M059J (cell line): ENCODE results near the gene GSTO2. TPM values are rescaled to one million over a fixed set of nuclear protein-coding genes. Genes with fewer than 3 reads are reported as not detected.

ENCODE experiments used
- DNase-seq: peaks from one replicate; pipeline ENCODE4 v3.0.0-alpha.2; 2012; ENCODE audit warnings: low read depth
- total RNA-seq: library from RNA; depleted of rRNA; stranded (reverse); fragments of >200 nt; shearing (Covaris generic); gene quantifications from 2 replicates; pipeline ENCODE4 v1.2.3, GENCODE V29; 2014

Gene GSTO2
- total RNA-seq, 1 experiment from 2014 or later: 0.17 TPM

DNA sequence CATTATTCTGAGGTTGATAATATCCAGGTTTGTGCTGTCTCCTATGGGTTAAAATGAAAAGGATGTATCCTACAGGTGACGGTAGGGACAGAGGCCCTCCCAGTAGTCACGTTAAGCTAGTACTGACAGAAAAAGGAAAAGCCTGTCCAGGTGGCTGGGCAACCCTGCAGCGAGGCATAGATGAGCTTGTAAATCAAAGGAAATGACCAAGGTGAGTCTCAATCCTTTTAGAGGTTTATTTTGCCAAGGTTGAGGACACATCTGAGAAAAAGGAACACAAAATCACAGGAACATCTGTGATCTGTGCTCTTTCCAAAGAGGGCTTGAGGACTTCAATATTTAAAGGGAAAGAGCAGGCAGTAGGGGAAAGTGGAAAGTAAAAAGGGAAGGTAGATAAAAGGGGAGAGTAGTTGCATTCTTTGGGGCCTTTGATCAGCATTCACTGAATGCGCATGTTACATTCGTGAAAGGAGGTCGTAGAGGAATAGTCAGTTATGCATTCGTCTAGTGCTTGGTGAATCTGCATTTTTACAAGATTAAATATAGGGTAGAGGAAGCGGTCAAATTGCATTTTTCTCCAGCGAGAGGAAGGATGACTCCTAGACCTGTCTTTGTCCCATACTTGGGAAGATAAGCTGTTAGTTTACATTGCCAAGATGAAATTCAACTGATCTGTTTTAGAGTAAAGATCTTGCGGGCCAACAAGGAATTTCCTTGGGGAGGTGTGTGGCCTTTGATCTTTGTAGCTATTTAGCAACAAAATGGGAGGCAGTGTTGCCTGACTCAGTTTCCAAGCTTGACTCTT lies 15.2 kb upstream of the GSTO2 start:
- no peak for DNase-seq

- peak; percentile 78 for DNase-seq
These were observed 14.3 kb upstream of the GSTO2 start, which contains the start of gene GSTO1 for GRCh38 chr10:104254493-104255310. GSTO1 (plus strand) TSS chr10:104254892; CDS start chr10:104254929, 37 bp downstream.

DNA sequence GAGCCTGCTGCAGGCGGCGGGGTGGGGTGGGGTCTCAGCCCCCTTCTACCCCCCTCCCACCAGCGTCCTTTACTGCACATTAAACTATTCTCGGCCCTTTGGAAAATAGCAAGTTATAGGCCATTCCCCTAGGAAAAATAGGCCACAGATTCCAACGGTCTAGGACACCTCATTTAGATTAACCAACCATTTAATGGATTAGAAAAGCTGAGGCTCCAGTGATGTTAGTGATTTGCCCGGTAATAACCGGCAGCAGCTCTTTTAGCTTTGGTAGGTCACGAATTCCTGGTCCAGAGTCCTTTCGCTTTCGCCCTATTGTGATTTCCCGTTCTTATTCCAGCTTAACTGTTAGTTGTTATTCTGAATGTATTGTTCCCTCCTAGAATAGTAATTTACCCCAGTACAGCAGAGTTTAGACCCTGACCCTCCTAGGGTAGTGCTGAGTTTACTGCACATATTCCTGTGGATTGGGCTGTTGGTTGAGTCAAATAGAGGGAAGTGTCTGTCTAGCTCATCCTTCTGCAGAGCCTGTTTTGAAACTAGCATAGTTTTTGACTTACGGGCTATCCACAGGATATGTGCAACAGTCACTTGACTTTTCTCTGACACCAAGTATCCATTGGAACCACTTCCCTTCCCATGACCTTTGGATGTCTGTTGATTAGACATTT lies 13.5 kb upstream of the GSTO2 start:
- peak; percentile 69 for DNase-seq

- DNase-seq: peak; percentile 24
These were observed 12.5 kb upstream of the GSTO2 start for GRCh38 chr10:104256335-104256961.

- DNase-seq: no peak
These were observed 11.7 kb upstream of the GSTO2 start for GRCh38 chr10:104257235-104257634.

- DNase-seq: no peak
These were observed 10.8 kb upstream of the GSTO2 start for GRCh38 chr10:104258209-104258608.

DNA sequence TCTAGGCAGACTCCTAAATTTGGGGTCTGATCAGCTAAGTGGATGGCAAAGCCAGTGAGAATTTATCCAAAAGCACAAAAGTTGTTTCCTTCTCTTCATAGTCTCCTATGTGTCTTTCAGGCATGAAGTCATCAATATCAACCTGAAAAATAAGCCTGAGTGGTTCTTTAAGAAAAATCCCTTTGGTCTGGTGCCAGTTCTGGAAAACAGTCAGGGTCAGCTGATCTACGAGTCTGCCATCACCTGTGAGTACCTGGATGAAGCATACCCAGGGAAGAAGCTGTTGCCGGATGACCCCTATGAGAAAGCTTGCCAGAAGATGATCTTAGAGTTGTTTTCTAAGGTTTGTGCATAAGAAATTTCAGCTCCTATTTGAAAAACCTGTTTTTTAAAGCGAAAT lies 9.5 kb upstream of the GSTO2 start:
- no peak for DNase-seq

DNA sequence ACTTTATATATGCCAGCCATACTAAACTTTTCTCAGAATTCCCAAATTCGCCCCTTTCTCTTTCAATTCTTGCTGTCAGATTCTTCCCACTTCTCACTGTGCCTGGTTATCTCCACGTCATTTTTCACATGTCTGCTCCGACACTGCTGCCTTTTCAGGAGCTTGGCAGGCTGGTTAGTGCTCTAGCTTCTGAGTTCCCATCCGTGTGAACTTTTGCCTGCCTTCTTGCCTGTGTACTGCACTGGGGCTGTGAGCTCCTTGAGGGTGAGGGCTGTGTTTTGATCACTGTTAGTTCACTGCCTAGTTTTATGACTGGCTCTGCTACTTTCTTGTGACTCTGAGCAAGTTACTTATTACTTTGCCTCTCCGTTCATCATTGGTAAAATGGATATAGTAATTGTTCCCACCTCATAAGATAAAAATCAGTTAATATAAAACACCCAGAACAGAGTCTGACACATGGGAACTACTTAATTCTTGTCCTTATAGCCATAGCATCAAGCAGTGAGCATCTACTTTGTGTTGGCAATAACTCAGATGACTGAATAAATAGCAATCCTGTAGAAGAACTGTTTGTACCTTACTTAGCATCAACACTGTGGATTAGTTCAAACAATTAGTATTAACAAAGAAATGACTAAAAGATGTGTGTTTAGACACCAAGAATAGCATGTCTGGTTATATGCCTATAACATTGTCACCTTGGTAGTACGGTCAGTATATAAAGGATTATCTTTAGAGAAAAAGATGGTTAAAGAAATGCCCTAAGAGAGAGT lies 8.8 kb upstream of the GSTO2 start:
- no peak for DNase-seq

DNA sequence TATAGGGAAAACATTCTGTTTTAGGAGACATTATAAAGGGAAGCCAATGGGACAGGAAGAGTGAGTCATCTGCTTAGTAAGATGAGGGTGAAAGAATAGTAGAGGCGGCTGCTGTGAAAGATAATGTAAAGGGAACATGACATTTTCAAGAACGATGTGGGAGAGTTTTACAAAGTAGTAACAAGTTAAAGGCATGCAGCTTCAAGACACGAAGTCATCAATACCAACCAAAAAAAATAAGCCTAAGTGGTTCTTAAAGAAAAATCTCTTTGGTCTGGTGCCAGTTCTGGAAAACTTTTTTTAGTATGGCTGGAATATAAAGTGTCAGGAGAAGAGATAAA lies 8.2 kb upstream of the GSTO2 start:
- DNase-seq: peak; percentile 55

DNA sequence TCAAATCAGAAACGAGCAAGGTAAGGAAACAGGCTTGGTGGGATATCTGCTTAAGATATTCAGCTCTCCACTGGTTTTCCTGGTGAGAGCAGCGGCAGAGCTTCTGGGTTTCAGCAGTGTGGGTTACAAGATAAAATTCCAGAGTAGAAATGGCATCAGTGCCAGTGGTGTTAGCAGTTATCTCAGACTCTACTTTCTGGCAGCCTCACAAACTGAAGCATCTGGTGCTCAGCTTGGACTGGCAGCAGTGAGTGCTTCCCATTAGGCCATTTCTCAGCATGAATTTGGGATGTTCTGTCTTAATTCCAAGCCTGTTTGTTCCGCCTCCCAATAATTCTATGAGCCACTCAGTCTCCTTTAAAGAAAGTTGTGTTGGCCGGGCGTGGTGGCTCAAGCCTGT lies 6.9 kb upstream of the GSTO2 start:
- no peak for DNase-seq

DNA sequence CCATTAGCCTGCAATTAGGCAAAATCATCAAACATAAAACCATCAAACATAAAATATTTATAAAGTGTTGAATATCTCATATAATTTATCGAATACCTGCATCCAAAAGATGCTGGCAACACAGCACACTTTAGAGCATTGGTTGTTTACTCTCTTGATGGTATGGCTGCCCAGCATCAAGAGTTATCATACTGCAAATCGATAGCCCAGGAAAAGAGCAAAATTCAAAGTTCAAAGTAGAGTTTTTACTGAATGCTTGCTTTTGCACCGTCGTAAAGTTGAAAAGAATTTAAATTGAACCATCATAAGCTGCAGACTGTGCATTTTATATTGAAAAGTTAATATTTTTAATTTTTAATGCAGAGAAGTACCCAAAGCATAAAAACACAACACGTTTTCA lies 4.2 kb upstream of the GSTO2 start:
- DNase-seq: no peak

DNA sequence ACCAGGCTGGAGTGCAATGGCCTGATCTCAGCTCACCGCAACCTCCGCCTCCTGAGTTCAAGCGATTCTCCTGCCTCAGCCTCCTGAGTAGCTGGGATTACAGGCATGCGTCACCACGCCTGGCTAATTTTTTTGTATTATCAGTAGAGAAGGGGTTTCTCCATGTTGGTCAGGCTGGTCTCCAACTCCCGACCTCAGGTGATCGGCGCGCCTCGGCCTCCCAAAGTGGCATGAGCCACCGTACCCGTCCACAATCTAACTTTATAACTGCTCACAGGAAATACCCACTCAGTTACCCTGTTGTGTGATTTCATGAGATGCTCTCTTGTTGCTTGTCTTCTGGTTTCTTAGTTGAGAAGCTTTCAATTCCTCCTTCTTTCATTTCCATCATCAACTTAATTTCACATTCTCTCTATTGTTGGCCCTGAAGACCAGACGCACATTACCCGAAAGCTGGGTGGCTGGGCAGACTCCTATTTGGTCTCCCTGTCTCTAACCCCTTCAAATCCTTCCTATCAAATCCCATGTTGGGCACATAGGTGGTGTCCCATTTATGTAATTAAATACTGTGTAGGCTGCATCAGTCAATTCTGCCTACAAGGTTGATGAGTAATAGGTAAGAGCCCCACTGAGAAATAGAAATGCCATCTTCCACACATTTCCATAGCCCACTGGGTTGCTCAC lies 1.1 kb upstream of the GSTO2 start:
- DNase-seq: peak; percentile 26

DNA sequence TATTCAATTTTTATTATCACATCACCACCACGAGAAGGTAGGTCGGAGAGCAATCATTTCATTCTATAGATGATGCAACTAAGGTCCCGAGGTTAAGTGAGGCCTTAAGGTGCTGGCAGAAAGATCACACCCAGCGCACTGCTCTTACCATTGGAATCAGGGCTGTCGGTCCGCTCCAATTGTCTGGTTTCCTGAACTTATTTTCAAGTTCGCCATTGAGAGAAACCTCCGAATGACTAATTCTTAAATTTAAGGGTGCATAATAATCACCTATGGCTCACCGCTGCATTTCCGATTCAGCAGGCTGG lies 625 bp upstream of the GSTO2 start:
- peak; percentile 32 for DNase-seq

DNA sequence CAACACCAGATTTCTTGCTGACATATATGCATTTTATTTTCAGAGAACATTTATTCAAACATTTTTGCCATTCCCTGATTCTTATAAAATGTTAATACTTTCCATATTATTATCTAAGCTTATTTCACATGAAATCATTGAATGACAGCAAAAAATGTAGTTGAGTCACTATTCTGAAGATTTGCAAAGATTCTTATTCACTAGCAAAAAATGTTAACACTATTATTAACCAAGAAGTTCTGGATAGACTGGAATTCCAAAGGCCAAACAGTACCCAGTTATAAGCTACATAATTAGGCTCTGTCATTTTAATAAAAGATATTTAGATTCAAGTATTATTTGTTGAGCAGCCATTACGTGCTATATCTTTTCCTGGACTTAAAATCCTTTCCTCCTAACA lies 4.3 kb downstream of the GSTO2 start:
- DNase-seq: no peak

DNA sequence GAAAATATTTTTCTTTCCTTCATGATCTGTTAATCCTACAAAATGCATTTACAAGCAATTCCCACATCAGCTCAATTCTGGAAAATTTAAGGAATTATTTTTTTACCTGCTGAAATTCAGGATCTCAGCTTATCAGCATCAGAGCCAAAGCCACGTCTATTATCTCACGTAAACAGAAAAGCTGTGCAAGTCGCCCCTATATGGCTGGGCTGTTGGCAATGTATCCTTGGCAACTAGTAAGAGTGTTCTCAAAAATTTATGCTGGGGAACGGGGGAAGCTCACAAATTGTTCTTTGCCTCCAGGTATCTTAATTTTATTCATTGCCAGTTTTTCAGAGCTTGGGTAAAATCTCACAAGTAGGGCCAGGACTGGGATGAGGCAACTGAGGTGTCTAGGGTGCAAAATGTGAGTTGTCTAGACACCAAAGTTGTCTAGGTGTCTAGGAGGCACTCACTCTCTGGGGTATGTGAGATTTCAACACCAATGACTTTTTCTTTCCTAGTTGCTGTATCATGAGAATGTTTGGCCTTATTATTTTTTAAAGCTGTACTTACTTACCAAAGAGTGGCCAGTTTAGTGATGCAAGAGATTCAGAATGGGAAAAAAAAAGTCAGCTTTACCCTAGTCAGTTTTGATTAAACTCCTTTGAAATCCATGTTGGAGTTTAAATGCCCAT lies 5.1 kb downstream of the GSTO2 start:
- no peak for DNase-seq

DNA sequence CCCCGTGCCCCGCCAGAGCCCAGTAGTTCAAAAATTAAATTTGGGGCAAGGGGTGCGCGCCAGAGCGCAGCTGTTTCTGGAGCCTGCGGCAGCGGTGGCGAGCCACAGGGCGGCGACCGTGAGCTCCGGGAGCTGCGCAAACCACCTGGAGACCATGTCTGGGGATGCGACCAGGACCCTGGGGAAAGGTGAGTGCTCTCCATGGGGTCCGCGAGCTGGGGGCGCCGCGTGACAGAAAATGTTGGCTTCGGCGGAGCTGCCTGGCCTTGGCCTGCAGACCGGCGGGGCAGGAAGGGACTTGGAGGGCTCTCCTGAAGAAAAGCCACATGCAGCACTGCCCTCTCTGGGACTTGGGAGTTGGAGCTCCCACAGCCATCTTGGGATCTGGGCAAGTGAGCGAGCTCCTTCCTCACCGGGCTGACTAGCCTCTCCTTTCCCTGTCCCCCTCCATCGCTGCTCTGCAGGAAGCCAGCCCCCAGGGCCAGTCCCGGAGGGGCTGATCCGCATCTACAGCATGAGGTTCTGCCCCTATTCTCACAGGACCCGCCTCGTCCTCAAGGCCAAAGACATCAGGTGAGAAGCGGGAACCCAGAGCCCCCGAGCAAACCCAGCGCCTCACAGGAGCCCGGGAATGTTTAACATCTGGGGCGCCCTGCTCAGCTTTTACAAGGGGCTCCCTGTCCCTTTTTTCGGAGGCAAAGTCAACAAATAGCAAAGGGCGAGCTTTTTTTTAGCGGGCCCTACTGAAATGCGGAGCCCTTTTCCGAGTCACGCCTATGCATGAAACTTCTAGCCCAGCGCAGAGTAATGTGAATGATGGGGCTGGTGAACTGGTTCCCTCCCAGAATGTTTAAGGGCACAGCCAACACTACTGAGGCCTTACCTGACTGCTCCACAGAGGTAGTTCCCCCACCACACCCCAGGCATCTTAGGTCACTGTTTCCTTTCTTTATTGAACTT lies 6.1 kb downstream of the GSTO2 start:
- DNase-seq: no peak

DNA sequence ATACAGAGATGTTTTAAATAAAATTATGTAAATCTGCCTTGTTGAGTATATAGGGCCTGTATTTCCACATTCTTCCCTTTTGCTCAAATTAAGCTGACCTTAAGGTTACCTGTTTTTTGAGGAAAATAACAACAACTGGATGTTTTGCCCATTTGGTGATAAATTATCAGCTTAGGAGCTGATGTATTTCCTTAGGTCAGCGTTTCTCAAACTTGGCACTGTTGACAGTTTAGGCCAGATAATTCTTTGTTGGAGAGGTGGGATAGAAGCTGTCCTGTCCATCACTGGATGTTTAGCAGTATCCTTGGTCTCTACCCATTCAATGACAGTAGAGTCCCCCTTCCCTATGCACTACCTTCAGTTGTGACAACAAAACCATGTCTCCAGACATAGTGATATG lies 7.2 kb downstream of the GSTO2 start:
- no peak for DNase-seq

DNA sequence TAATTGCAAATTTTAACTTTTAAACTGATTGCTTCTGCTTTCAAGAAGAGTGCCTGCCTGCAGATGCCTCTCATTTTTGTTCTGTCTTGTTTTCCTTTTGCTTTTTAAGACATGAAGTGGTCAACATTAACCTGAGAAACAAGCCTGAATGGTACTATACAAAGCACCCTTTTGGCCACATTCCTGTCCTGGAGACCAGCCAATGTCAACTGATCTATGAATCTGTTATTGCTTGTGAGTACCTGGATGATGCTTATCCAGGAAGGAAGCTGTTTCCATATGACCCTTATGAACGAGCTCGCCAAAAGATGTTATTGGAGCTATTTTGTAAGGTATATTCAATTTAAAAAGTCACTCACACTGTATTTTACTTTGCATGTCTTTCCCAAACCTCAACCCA lies 8.8 kb downstream of the GSTO2 start:
- DNase-seq: no peak
